Measurements from ENCODE around the gene ARL4D.
"Not testable (repeated sequence)": the region's sequence is repeated elsewhere in the genome, so short reads cannot be mapped to it uniquely, and the experiment has no call there.

ARL4D gene

GRCh38 chr17:43398724-43399595 lies at the start of gene ARL4D:
TSS of gene ARL4D (plus strand) at chr17:43398993. CDS start at chr17:43399733, 740 bp downstream.
- peak; percentile 73 for DNase-seq (ENCODE audit: low read depth)

- no peak for DNase-seq (ENCODE audit: low read depth)
These were observed 49.7 kb upstream of the ARL4D start for GRCh38 chr17:43349142-43349541.

DNA sequence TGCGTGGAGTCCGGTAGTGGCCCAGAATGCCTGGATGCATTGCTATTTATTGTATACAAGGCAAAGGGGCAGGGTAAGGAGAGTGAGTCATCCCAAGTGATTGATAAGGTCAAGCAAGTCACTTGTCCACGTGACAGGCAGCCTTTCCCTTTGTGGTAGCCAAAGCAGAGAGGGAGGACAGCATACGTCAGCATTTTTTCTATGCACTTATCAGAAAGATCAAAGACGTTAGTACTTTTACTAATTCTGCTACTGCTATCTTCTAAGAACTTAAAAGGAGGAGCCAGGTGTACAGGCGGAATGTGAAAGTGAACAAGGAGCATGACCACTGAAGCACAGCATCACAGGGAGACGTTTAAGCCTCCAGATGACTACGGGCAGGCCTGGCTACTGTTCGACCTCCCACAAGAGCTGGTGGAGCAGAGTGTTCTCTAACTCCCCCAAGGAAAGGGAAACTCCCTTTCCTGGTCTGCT lies 47.9 kb upstream of the ARL4D start:
- no peak for DNase-seq (ENCODE audit: low read depth)

DNA sequence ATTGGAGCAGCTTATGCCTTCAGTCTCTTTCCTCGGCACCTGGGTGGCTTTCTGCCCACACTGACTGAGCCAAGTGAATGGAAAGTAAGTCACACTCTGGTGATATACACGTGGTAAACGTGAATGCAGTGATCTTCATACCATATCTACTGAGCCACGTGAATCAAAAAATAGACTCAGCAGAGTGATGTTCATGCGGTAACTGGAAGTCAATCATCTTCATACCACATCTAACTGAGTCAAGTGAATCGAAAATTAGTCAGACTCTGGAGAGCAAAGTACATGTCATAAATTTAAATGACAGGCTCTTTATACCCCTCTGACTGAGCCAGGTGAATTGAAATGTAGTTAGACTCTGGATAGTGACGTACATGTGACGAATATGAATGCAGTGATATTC lies 47.1 kb upstream of the ARL4D start:
- DNase-seq (ENCODE audit: low read depth): no peak

GRCh38 chr17:43352579-43353331 lies 46.0 kb upstream of the ARL4D start:
- no peak for DNase-seq (ENCODE audit: low read depth)

- no peak for DNase-seq (ENCODE audit: low read depth)
These were observed 45.4 kb upstream of the ARL4D start for GRCh38 chr17:43353393-43353792.

- no peak for DNase-seq (ENCODE audit: low read depth)
These were observed 44.4 kb upstream of the ARL4D start for GRCh38 chr17:43354371-43354770.

DNA sequence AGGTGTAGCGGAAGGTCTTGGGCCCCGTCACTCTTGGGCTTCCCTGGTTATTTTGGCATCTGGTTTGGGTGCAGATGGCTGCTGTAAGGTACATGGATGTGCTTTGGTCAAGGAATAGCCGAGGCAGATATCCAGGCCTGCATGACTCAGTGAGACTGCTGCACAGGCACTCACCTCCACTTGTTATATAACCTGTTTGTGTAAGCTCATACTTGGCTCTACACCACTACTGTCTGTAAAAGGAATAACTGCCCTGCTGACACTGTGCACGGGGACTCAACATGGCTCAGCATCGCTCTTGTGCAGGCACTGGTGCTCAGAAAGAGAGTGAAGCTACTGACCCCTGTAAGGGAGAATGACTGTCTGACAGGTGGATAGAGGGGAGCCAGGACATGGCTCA lies 42.3 kb upstream of the ARL4D start:
- DNase-seq (ENCODE audit: low read depth): no peak

- no peak for DNase-seq (ENCODE audit: low read depth)
These were observed 41.8 kb upstream of the ARL4D start for GRCh38 chr17:43356999-43357398.

GRCh38 chr17:43359469-43360110 lies 39.2 kb upstream of the ARL4D start:
- no peak for DNase-seq (ENCODE audit: low read depth)

DNA sequence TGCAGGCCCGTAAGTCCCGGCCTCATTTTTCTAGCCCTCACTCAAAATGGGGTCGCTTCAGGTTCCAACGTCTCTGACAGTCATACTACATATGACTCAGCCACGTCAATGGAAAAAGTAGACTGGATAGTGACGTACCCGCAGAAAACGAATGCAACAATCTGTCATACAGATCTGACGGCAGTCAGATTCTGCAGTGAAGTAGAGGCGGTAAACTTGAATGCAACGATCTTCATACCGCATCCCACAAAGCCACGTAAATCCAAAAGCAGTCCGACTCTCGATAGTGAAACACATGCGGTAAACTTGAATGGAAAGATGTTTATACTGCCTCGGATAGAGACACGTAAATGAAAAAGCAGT lies 38.4 kb upstream of the ARL4D start:
- peak; percentile 63 for DNase-seq (ENCODE audit: low read depth)

DNA sequence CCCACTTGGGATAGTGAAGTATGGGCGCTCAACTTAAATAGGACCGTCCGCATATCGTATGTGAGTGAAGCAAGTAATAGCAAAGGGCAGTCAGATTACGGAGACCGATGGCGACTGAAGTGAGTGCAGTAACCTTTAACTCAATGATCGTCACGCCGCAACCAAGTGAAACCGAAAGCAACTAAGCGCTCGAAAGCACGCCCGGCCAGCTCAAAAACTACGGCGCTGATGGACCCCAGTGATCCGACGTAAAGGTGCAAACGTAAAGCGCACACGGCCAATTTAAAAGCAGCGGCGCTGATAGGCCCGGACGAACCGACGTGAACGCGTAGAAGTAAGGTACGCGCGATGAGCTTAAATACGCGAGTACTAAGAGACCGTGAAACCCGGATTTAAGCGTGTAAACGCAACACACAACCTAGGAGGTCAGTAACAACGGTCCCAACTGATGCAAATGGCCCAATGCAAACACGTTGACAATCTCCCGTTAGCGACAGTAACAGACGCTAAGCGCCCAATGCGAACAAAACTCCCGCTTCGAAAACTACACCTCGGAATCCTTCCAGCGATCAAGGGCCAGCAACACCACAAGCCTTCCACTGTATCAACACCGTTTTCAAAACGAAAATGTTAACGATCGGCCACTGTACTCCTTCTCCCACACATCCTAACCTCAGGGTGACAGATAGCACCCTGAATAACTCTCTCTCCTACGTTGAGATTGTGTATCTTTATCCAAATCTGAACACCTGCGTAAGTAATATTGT lies 37.9 kb upstream of the ARL4D start:
- DNase-seq (ENCODE audit: low read depth): peak; percentile 70

- no peak for DNase-seq (ENCODE audit: low read depth)
These were observed 35.4 kb upstream of the ARL4D start for GRCh38 chr17:43363181-43363925.

- DNase-seq (ENCODE audit: low read depth): no peak
These were observed 34.9 kb upstream of the ARL4D start for GRCh38 chr17:43363926-43364285.

GRCh38 chr17:43365356-43365755 lies 33.4 kb upstream of the ARL4D start:
- no peak for DNase-seq (ENCODE audit: low read depth)

GRCh38 chr17:43365921-43366320 lies 32.9 kb upstream of the ARL4D start:
- not testable (repeated sequence) for DNase-seq (ENCODE audit: low read depth)

- DNase-seq (ENCODE audit: low read depth): no peak
These were observed 31.7 kb upstream of the ARL4D start for GRCh38 chr17:43366891-43367736.

DNA sequence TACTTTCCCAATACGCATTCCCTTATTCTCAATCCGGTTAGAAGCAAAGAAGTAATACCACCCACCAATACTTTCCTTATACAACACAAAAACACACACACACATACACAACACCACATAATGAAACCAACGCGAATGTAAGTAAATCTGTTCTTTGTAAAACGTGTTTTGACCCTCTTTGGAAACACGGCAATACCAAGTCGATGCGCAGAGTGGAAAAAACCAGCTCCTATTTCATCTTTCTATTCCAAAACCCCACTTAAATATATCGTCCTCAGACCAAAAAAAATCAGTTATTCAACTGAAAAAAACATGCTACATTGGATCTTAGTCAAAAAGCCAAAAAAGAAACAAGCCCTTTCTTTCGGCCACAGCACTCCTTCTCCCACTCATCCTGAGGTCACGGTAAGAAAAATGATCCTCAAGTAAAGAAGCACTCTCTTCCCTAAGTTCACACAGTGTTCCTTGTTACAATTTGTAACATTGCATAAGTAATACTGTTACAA lies 31.0 kb upstream of the ARL4D start:
- no peak for DNase-seq (ENCODE audit: low read depth)

DNA sequence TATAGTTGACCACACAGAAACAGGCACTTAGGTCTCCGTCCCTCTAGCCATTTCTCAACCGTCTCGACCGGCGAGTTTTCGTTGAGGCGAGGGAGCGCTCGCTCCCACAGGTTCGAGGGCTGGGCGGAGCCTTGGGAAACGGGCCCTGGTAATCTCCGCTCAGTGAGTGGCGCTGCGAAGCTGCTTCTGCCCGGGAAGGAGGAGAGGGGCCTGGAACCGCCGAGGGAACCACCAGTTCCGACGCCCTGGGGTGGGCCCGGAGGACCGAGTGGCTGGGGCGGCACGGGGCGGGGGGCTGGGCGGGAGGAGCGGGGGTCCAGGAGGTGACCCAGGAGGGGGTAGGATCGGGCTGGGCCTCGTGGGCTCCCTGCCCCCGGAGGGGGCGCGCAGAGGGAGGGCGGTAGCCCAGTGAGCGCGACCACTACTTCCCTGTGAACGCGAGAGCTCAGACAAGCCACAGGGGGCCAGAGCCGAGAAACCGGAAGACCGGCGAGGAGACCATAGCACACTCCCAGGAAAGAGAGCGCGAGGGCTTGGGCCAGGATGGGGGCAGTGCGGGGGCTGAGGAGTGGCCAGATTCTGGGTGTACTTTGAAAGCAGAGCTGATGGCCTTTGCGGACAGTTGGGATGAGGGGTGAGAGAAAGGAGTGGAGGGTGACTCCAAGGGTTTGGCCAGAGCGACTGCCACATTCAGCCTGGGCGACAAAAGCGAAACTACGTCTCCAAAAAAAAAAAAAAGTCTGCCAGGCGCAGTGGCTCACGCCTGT lies 29.9 kb upstream of the ARL4D start:
- peak; percentile 39 for DNase-seq (ENCODE audit: low read depth)
